Stomach (tissue), 4 donors: ENCODE results near the gene PRR16.

Experiments
- POLR2A ChIP-seq, 4 donors: fragments of 450-650 bp; IDR thresholded peaks; one replicate each; pipeline ENCODE4 v1.6.1; 2016; ENCODE audit warnings: antibody characterized with exemption in 4 of 4, control low read depth in 2 of 4, mild to moderate bottlenecking in 1 of 4, moderate library complexity in 1 of 4
- TF ChIP-seq, protein P1 (sequence below), 7 experiments: fragments of 450-650 bp in 4 of 7; fragments of 200-600 bp in 3 of 7; sonication (generic) in 3 of 7; IDR thresholded peaks; one replicate each; pipeline ENCODE4 v1.5.1; 2016 to 2019; ENCODE audit warnings: antibody characterized with exemption in 7 of 7, control low read depth in 2 of 7, mild to moderate bottlenecking in 1 of 7

DNA sequence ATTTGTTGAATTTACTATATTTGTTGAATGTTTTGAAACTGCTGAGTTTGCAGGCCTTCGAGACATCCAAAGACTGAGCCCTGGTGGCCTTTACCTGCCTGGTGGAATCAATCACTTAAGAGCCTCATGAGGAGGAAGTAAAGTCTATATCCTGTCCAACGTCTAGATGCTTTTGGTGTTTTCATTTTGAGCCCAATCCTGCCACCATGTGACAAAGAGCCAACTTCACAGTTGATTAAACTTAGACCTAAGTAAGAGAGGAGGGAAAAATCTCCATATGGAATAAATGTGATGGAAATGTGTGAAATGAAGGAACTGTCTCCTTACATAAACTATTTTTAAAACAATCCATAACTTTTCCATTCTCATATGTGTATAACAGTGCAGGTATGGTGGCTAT is 220.1 kb downstream of the PRR16 start:
- no peak for TF ChIP-seq POLR2A (IDR thresholded peaks at IDR 0.05)
- TF ChIP-seq, protein P1, sequence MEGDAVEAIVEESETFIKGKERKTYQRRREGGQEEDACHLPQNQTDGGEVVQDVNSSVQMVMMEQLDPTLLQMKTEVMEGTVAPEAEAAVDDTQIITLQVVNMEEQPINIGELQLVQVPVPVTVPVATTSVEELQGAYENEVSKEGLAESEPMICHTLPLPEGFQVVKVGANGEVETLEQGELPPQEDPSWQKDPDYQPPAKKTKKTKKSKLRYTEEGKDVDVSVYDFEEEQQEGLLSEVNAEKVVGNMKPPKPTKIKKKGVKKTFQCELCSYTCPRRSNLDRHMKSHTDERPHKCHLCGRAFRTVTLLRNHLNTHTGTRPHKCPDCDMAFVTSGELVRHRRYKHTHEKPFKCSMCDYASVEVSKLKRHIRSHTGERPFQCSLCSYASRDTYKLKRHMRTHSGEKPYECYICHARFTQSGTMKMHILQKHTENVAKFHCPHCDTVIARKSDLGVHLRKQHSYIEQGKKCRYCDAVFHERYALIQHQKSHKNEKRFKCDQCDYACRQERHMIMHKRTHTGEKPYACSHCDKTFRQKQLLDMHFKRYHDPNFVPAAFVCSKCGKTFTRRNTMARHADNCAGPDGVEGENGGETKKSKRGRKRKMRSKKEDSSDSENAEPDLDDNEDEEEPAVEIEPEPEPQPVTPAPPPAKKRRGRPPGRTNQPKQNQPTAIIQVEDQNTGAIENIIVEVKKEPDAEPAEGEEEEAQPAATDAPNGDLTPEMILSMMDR (IDR thresholded peaks at IDR 0.05) = no peak
